HepG2 (cell line): ENCODE measurements around the gene CDH23.

Experiments
- AKAP8 ChIP-seq: sonication (generic); formaldehyde crosslinking; IDR thresholded peaks from 2 replicates; pipeline ENCODE4 v1.5.1; 2020; ENCODE audit warnings: mild to moderate bottlenecking, missing genetic modification reagents
- CBX2 ChIP-seq, 2 experiments: fragments of 200-600 bp in 1 of 2; sonication (generic); formaldehyde crosslinking in 1 of 2; IDR thresholded peaks; 2 replicates each; pipeline versions ENCODE4 v1.7.0 to v1.8.1; 2018 to 2022; ENCODE audit warnings: low read depth in 2 of 2, low read length in 1 of 2, mild to moderate bottlenecking in 1 of 2, missing genetic modification reagents in 1 of 2
- CEBPB ChIP-seq: IDR thresholded peaks from 2 replicates; pipeline ENCODE4 v1.6.1; 2011; ENCODE audit warnings: low read depth, low read length, improper control_type of control experiment, borderline replicate concordance
- CTCF ChIP-seq: sonication (generic); formaldehyde crosslinking; IDR thresholded peaks from 2 replicates; pipeline ENCODE4 v1.5.0; 2020; ENCODE audit warnings: mild to moderate bottlenecking, missing genetic modification reagents, moderate library complexity
- EP300 ChIP-seq, 3 experiments: sonication (generic) in 1 of 3; formaldehyde crosslinking in 1 of 3; IDR thresholded peaks; 2 replicates each; pipeline versions ENCODE4 v1.5.1 to v1.6.1; 2011 to 2020; ENCODE audit warnings: low read depth in 2 of 3, low read length in 2 of 3, borderline replicate concordance in 1 of 3, improper control_type of control experiment in 1 of 3, mild to moderate bottlenecking in 1 of 3, missing genetic modification reagents in 1 of 3, moderate library complexity in 1 of 3
- HIVEP1 ChIP-seq: sonication (generic); formaldehyde crosslinking; IDR thresholded peaks from 2 replicates; pipeline ENCODE4 v1.4.0; 2020; ENCODE audit warnings: mild to moderate bottlenecking, missing genetic modification reagents
- MXI1 ChIP-seq: IDR thresholded peaks from 3 replicates; pipeline ENCODE4 v1.6.1; 2012; ENCODE audit warnings: low read depth, low read length, inconsistent platforms, borderline replicate concordance
- NFIC ChIP-seq: IDR thresholded peaks from 2 replicates; pipeline ENCODE4 v1.6.1; 2012; ENCODE audit warnings: mild to moderate bottlenecking, low read length, inconsistent platforms
- POLR2A ChIP-seq, 2 experiments: IDR thresholded peaks; 2 replicates each; pipeline ENCODE4 v1.6.1; 2011; ENCODE audit warnings: low read depth in 2 of 2, low read length in 2 of 2, mild to moderate bottlenecking in 1 of 2, moderate library complexity in 1 of 2; ENCODE audit not compliant: insufficient read depth in 1 of 2
- USF2 ChIP-seq, 2 experiments: sonication (generic) in 1 of 2; formaldehyde crosslinking in 1 of 2; IDR thresholded peaks; 2 replicates each; pipeline versions ENCODE4 v1.5.1 to v1.6.1; 2011 to 2020; ENCODE audit warnings: borderline replicate concordance in 1 of 2, low read depth in 1 of 2, low read length in 1 of 2, mild to moderate bottlenecking in 1 of 2, missing genetic modification reagents in 1 of 2, moderate library complexity in 1 of 2

GRCh38 chr10:71370031-71370430 lies 26.7 kb upstream of the CDH23 start:
- TF ChIP-seq CEBPB (no peak), CBX2 (IDR thresholded peaks at IDR 0.05; ENCODE audit: low read depth, low read length) (no peak), CBX2 (CRISPR knock-in tag; IDR thresholded peaks at IDR 0.05; ENCODE audit: low read depth) (no peak), HIVEP1 (CRISPR knock-in tag) (no peak), POLR2A (IDR thresholded peaks at IDR 0.05; ENCODE audit: insufficient read depth in 1 of 2, low read depth in 2 of 2, low read length in 2 of 2) (no peak), NFIC (no peak), AKAP8 (CRISPR knock-in tag) (no peak), EP300 (IDR thresholded peaks at IDR 0.05; ENCODE audit: low read depth in 2 of 2, low read length in 2 of 2) (no peak), EP300 (CRISPR knock-in tag; IDR thresholded peaks at IDR 0.05; ENCODE audit: borderline replicate concordance) (no peak), CTCF (no peak), MXI1 (no peak), USF2 (IDR thresholded peaks at IDR 0.05; ENCODE audit: low read depth, low read length) (no peak), USF2 (CRISPR knock-in tag; IDR thresholded peaks at IDR 0.05; ENCODE audit: borderline replicate concordance) (no peak)
